ENCODE data around the gene CNTNAP2. TPM values are rescaled to one million over a fixed set of nuclear protein-coding genes. Genes with fewer than 3 reads are reported as not detected.

Gene CNTNAP2
- total and polyA plus RNA-seq, 2 of the 8 experiments (the other 6 are each of a cell fraction or from before 2014, with no cell fraction given), result 27.9 to 71.0 TPM

DNA sequence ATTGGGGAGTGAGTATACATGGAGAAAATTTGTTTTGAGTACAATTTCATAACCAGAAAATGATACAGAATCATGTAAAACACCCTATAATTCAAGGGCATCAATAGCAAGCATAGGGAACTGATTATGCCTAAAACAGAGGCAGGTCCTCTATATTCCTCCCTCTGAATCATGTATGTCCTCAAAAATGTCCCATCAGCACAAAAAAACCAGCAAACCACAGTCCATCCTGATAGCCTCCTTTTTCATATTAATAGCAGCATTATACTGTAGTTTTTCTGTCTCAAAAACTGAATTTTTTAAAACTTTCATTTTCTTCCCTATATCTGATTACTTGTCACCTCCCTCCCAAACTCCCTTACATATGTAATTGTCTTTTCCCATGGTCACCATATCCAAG, 1057.3 kb downstream of the CNTNAP2 start:
- Histone ChIP-seq H3K79me2 (ENCODE audit: control insufficient read depth in 1 of 2, insufficient read depth in 2 of 2, low read length in 2 of 2) (no peaks in the 10 kb centered on the region), H3K9me3 (ENCODE audit: insufficient read depth in 2 of 2, low read depth in 1 of 2, low read length in 1 of 2) (no peaks in the 10 kb centered on the region), H3K18ac (ENCODE audit: extremely low read depth, low read length) (no peak overlapping the region), H3K23me2 (ENCODE audit: low read depth, low read length) (no peaks in the 10 kb centered on the region), H3K23ac (ENCODE audit: insufficient read length) (no peak overlapping the region), H2BK5ac (ENCODE audit: low read depth, low read length) (no peak overlapping the region), H3K27me3 (replicated peaks in 1 of 4; ENCODE audit: control insufficient read depth in 3 of 4, extremely low read depth in 1 of 4, insufficient read depth in 3 of 4, low read length in 3 of 4) (no peaks in the 10 kb centered on the region), H3K79me1 (ENCODE audit: low read depth, low read length) (no peaks in the 10 kb centered on the region), H4K5ac (ENCODE audit: insufficient read length, low read depth, low read length) (no peak overlapping the region), H3K4ac (replicated peaks; ENCODE audit: insufficient read length, low read depth, low read length) (no peak overlapping the region), H4K8ac (ENCODE audit: extremely low read depth, insufficient read depth, low read length) (no peak overlapping the region), H3K4me1 (replicated peaks in 1 of 4; ENCODE audit: control insufficient read depth in 3 of 4, insufficient read depth in 4 of 4, low read length in 3 of 4) (no peaks in the 10 kb centered on the region; a peak in 1 of 7 replicates), H3K9ac (replicated peaks in 1 of 4; ENCODE audit: extremely low read depth in 1 of 4, low read depth in 3 of 4, low read length in 3 of 4) (no peak overlapping the region), H2BK15ac (ENCODE audit: low read length) (no peak overlapping the region), H2BK120ac (replicated peaks; ENCODE audit: low read depth, low read length) (no peak overlapping the region), H3K36me3 (ENCODE audit: control insufficient read depth in 2 of 4, insufficient read depth in 4 of 4, low read length in 3 of 4) (no peaks in the 10 kb centered on the region), H3K56ac (replicated peaks; ENCODE audit: insufficient read length, low read depth, low read length) (no peak overlapping the region), H3K27ac (ENCODE audit: low read depth, low read length) (no peak overlapping the region), H2BK12ac (ENCODE audit: low read depth, low read length) (no peak overlapping the region), H4K20me1 (replicated peaks in 1 of 2; ENCODE audit: control insufficient read depth in 1 of 2, insufficient read depth in 2 of 2, low read length in 2 of 2) (no peaks in the 10 kb centered on the region), H2BK20ac (ENCODE audit: low read length) (no peak overlapping the region), H2AK5ac (ENCODE audit: low read depth, low read length) (no peak overlapping the region), H3K14ac (ENCODE audit: insufficient read length) (no peak overlapping the region), H2AFZ (ENCODE audit: low read length) (no peak overlapping the region), H3K4me2 (ENCODE audit: insufficient read depth in 1 of 2, low read depth in 2 of 2, low read length in 2 of 2) (no peak overlapping the region), H4K91ac (replicated peaks; ENCODE audit: insufficient read length, low read length) (no peak overlapping the region), H3K4me3 (ENCODE audit: extremely low read depth in 1 of 4, insufficient read depth in 2 of 4, low read depth in 3 of 4, low read length in 4 of 4) (no peak overlapping the region)
- ChIA-PET POLR2A (ENCODE audit: partially characterized antibody) (no interaction called here), CTCF (ENCODE audit: partially characterized antibody) (no interaction called here)
- FAIRE-seq (no peak), DNase-seq (ENCODE audit: low read depth in 1 of 2, low spot score in 2 of 2) (no peak)
- no peak for TF ChIP-seq ASH2L (IDR thresholded peaks at IDR 0.05; ENCODE audit: low read length)
- TF ChIP-seq SP2 (IDR thresholded peaks at IDR 0.05; ENCODE audit: low read length), result no peak
- TF ChIP-seq SIN3A (conservative IDR thresholded peaks at IDR 0.05 in 1 of 2, IDR thresholded peaks at IDR 0.05 in 1 of 2; ENCODE audit: low read depth in 1 of 2, low read length in 2 of 2), result no peak
- no peak for TF ChIP-seq SAP30 (IDR thresholded peaks at IDR 0.05; ENCODE audit: insufficient read depth, insufficient replicate concordance, low read length)
- no peak for TF ChIP-seq HDAC2 (IDR thresholded peaks at IDR 0.05; ENCODE audit: borderline replicate concordance in 1 of 2, low read depth in 2 of 2, low read length in 2 of 2)
- TF ChIP-seq SUZ12 (IDR thresholded peaks at IDR 0.05; ENCODE audit: low read length), result no peak
- no peak for TF ChIP-seq YY1 (IDR thresholded peaks at IDR 0.05; ENCODE audit: low read depth, low read length)
- TF ChIP-seq TAF7 (optimal IDR thresholded peaks at IDR 0.05; ENCODE audit: borderline replicate concordance, low read depth, low read length), result no peak
- no peak for TF ChIP-seq SP4 (IDR thresholded peaks at IDR 0.05; ENCODE audit: low read length)
- no peak for TF ChIP-seq JUN (IDR thresholded peaks at IDR 0.05; ENCODE audit: low read depth, low read length)
